ENCODE measurements around the gene RBMXL2.

GRCh38 chr11:7056828-7057513 lies 31.8 kb upstream of the RBMXL2 start:
- no peak for TF ChIP-seq CTCF (IDR thresholded peaks at IDR 0.05; ENCODE audit: low read depth, low read length)
- TF ChIP-seq POLR2A (IDR thresholded peaks at IDR 0.05; ENCODE audit: extremely low read depth, insufficient read length): no peak
- TF ChIP-seq MAX (IDR thresholded peaks at IDR 0.05; ENCODE audit: low read depth, low read length): no peak
- TF ChIP-seq MYC (IDR thresholded peaks at IDR 0.05; ENCODE audit: low read depth, low read length): no peak

Measured in NB4 (cell line).